ENCODE results near the gene RHBDL3.

DNA sequence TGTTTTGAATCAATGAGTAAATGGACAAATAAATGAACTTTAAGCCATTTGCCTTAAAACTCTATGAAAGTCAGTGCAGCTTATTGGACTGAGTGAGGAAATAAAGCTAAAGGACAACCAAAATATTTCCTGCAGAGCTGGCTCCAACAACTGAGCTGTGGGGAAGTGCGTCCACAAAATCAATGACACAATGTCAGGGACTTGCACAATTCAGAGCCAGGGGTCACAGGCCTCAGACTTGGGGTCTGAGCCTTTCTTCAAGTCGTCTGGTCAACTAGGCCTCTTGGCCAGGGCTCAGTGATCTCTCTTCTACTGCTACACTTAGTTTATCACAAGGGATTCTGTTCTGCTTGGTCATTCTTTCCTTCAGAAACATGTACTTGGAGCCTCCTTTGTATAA is 26.2 kb upstream of the RHBDL3 start:
- TF ChIP-seq, protein P1, sequence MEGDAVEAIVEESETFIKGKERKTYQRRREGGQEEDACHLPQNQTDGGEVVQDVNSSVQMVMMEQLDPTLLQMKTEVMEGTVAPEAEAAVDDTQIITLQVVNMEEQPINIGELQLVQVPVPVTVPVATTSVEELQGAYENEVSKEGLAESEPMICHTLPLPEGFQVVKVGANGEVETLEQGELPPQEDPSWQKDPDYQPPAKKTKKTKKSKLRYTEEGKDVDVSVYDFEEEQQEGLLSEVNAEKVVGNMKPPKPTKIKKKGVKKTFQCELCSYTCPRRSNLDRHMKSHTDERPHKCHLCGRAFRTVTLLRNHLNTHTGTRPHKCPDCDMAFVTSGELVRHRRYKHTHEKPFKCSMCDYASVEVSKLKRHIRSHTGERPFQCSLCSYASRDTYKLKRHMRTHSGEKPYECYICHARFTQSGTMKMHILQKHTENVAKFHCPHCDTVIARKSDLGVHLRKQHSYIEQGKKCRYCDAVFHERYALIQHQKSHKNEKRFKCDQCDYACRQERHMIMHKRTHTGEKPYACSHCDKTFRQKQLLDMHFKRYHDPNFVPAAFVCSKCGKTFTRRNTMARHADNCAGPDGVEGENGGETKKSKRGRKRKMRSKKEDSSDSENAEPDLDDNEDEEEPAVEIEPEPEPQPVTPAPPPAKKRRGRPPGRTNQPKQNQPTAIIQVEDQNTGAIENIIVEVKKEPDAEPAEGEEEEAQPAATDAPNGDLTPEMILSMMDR (IDR thresholded peaks at IDR 0.05; ENCODE audit: low read length), result no peak
- TF ChIP-seq EZH2 (optimal IDR thresholded peaks at IDR 0.05; ENCODE audit: low read depth, low read length), result no peak
- TF ChIP-seq EZH2phosphoT487 (IDR thresholded peaks at IDR 0.05; ENCODE audit: low read length), result no peak
